H1 (cell line): ENCODE data around the gene PATE4. TPM values are rescaled to one million over a fixed set of nuclear protein-coding genes. Genes with fewer than 3 reads are reported as not detected.

Source experiments
- CTCF ChIA-PET: fragments of 300-600 bp; sonication (Branson Sonifier 250); formaldehyde crosslinking; loops from one replicate; lab custom pipeline; 2021; ENCODE audit not compliant: partially characterized antibody; lab: Charles Lee
- POLR2A ChIA-PET: fragments of 300-600 bp; sonication (Branson Sonifier 250); formaldehyde crosslinking; loops from one replicate; lab custom pipeline; 2021; ENCODE audit warnings: inconsistent platforms; ENCODE audit not compliant: partially characterized antibody; lab: Charles Lee
- DNase-seq, 2 experiments: peaks; one replicate each; pipeline versions ENCODE4 v3.0.0 to v3.0.0-alpha.2; 2010 to 2022; ENCODE audit warnings: low spot score in 2 of 2, low read depth in 1 of 2, mixed read lengths in 1 of 2
- FAIRE-seq: peaks from 2 replicates; lab custom pipeline; 2011; peaks lifted over from hg19 to GRCh38; lab: Jason Lieb, UNC
- H2AFZ ChIP-seq: 2 replicates; pipeline ENCODE4 v1.8.1; 2012; ENCODE audit warnings: low read length, inconsistent platforms
- H2AK5ac ChIP-seq: 2 replicates; pipeline ENCODE4 v1.6.1; 2013; ENCODE audit warnings: low read depth, low read length
- H2BK120ac ChIP-seq: replicated peaks from 2 replicates; pipeline ENCODE3; 2013; ENCODE audit warnings: low read depth, low read length, inconsistent platforms
- H2BK12ac ChIP-seq: 2 replicates; pipeline ENCODE4 v1.6.1; 2013; ENCODE audit warnings: low read depth, low read length
- H2BK15ac ChIP-seq: 2 replicates; pipeline ENCODE4 v1.6.1; 2013; ENCODE audit warnings: low read length
- H2BK20ac ChIP-seq: 2 replicates; pipeline ENCODE4 v1.6.1; 2013; ENCODE audit warnings: low read length
- H2BK5ac ChIP-seq: 2 replicates; pipeline ENCODE4 v1.6.1; 2013; ENCODE audit warnings: low read depth, low read length
- H3K14ac ChIP-seq: 2 replicates; pipeline ENCODE4 v1.6.1; 2013; ENCODE audit warnings: inconsistent platforms; ENCODE audit not compliant: insufficient read length
- H3K18ac ChIP-seq: 2 replicates; pipeline ENCODE4 v1.6.1; 2013; ENCODE audit warnings: low read length; ENCODE audit errors: extremely low read depth
- H3K23ac ChIP-seq: 2 replicates; pipeline ENCODE4 v1.6.1; 2013; ENCODE audit warnings: inconsistent platforms; ENCODE audit not compliant: insufficient read length
- H3K23me2 ChIP-seq: 2 replicates; pipeline ENCODE4 v1.6.1; 2013; ENCODE audit warnings: low read depth, low read length
- H3K27ac ChIP-seq: 2 replicates; pipeline ENCODE4 v1.6.1; 2011; ENCODE audit warnings: low read depth, low read length, inconsistent platforms
- H3K27me3 ChIP-seq, 4 experiments: replicated peaks in 1 of 4; 1 replicate in 1 of 4; 2 replicates in 3 of 4; pipeline versions ENCODE4 v1.6.1 to v1.8.1; 2011 to 2013; ENCODE audit warnings: low read length in 3 of 4, mild to moderate bottlenecking in 3 of 4, inconsistent platforms in 2 of 4, mixed read lengths in 2 of 4, moderate library complexity in 1 of 4; ENCODE audit not compliant: control insufficient read depth in 3 of 4, insufficient read depth in 3 of 4; ENCODE audit errors: extremely low read depth in 1 of 4
- H3K36me3 ChIP-seq, 4 experiments: 2 replicates each; pipeline versions ENCODE4 v1.6.1 to v1.8.1; 2011 to 2013; ENCODE audit warnings: mild to moderate bottlenecking in 4 of 4, low read length in 3 of 4, moderate library complexity in 2 of 4, control low read depth in 1 of 4, inconsistent platforms in 1 of 4; ENCODE audit not compliant: insufficient read depth in 4 of 4, control insufficient read depth in 2 of 4
- H3K4ac ChIP-seq: replicated peaks from 2 replicates; pipeline ENCODE3; 2013; ENCODE audit warnings: low read length, low read depth, mixed read lengths, inconsistent platforms; ENCODE audit not compliant: insufficient read length
- H3K4me1 ChIP-seq, 4 experiments: replicated peaks in 1 of 4; 1 replicate in 1 of 4; 2 replicates in 3 of 4; pipeline versions ENCODE4 v1.6.1 to v1.8.1; 2011 to 2013; ENCODE audit warnings: low read length in 3 of 4, inconsistent platforms in 2 of 4, mixed read lengths in 1 of 4; ENCODE audit not compliant: insufficient read depth in 4 of 4, control insufficient read depth in 3 of 4
- H3K4me2 ChIP-seq, 2 experiments: 2 replicates each; pipeline versions ENCODE4 v1.6.1 to v1.8.1; 2011 to 2013; ENCODE audit warnings: low read depth in 2 of 2, low read length in 2 of 2, control low read depth in 1 of 2, inconsistent platforms in 1 of 2, mild to moderate bottlenecking in 1 of 2; ENCODE audit not compliant: insufficient read depth in 1 of 2
- H3K4me3 ChIP-seq, 4 experiments: fragments of 200-600, 300-600 bp in 1 of 4; sonication (generic), shearing (Covaris generic), sonication (Bioruptor Twin) in 1 of 4; 2 replicates each; pipeline versions ENCODE4 v1.5.1 to v1.8.1; 2011 to 2016; ENCODE audit warnings: low read length in 4 of 4, low read depth in 3 of 4, control low read depth in 2 of 4, inconsistent platforms in 2 of 4, mild to moderate bottlenecking in 2 of 4, mixed read lengths in 1 of 4, moderate library complexity in 1 of 4; ENCODE audit not compliant: insufficient read depth in 2 of 4; ENCODE audit errors: extremely low read depth in 1 of 4
- H3K56ac ChIP-seq: replicated peaks from 2 replicates; pipeline ENCODE3; 2013; ENCODE audit warnings: low read depth, mild to moderate bottlenecking, mixed read lengths, low read length, inconsistent platforms; ENCODE audit not compliant: insufficient read length
- H3K79me1 ChIP-seq: 2 replicates; pipeline ENCODE4 v1.6.1; 2013; ENCODE audit warnings: low read depth, low read length, control low read depth
- H3K79me2 ChIP-seq, 2 experiments: 2 replicates each; pipeline versions ENCODE4 v1.6.1 to v1.8.1; 2012 to 2013; ENCODE audit warnings: low read length in 2 of 2, mild to moderate bottlenecking in 2 of 2, inconsistent platforms in 1 of 2; ENCODE audit not compliant: insufficient read depth in 2 of 2, control insufficient read depth in 1 of 2
- H3K9ac ChIP-seq, 4 experiments: replicated peaks in 1 of 4; 1 replicate in 1 of 4; 2 replicates in 3 of 4; pipeline versions ENCODE4 v1.6.1 to v1.8.1; 2011 to 2013; ENCODE audit warnings: low read depth in 3 of 4, low read length in 3 of 4, control low read depth in 2 of 4, mild to moderate bottlenecking in 2 of 4, moderate library complexity in 2 of 4, inconsistent platforms in 1 of 4; ENCODE audit errors: extremely low read depth in 1 of 4
- H3K9me3 ChIP-seq, 2 experiments: 2 replicates each; pipeline versions ENCODE4 v1.6.1 to v1.8.1; 2012 to 2013; ENCODE audit warnings: mild to moderate bottlenecking in 2 of 2, moderate library complexity in 2 of 2, control low read depth in 1 of 2, inconsistent platforms in 1 of 2, low read depth in 1 of 2, low read length in 1 of 2, mixed read lengths in 1 of 2; ENCODE audit not compliant: insufficient read depth in 2 of 2
- H4K20me1 ChIP-seq, 2 experiments: replicated peaks in 1 of 2; 2 replicates each; pipeline versions ENCODE3 to v1.8.1; 2011 to 2013; ENCODE audit warnings: inconsistent platforms in 2 of 2, low read length in 2 of 2, mild to moderate bottlenecking in 1 of 2; ENCODE audit not compliant: insufficient read depth in 2 of 2, control insufficient read depth in 1 of 2
- H4K5ac ChIP-seq: 2 replicates; pipeline ENCODE4 v1.6.1; 2013; ENCODE audit warnings: low read length, low read depth, mixed read lengths, inconsistent platforms; ENCODE audit not compliant: insufficient read length
- H4K8ac ChIP-seq: 2 replicates; pipeline ENCODE4 v1.8.0; 2013; ENCODE audit warnings: mild to moderate bottlenecking, moderate library complexity, low read length, inconsistent platforms; ENCODE audit not compliant: insufficient read depth; ENCODE audit errors: extremely low read depth
- H4K91ac ChIP-seq: replicated peaks from 2 replicates; pipeline ENCODE3; 2013; ENCODE audit warnings: low read length, mixed read lengths, inconsistent platforms; ENCODE audit not compliant: insufficient read length
- E2F6 ChIP-seq: IDR thresholded peaks from 2 replicates; pipeline ENCODE4 v1.6.1; 2012; ENCODE audit warnings: inconsistent platforms
- KDM1A ChIP-seq: fragments of 200-600, 300-600 bp; sonication (generic); IDR thresholded peaks from 2 replicates; pipeline ENCODE4 v1.7.1; 2016; ENCODE audit warnings: mild to moderate bottlenecking, low read length, borderline replicate concordance
- NANOG ChIP-seq: IDR thresholded peaks from 2 replicates; pipeline ENCODE4 v1.6.1; 2011; ENCODE audit warnings: low read length, low read depth, mild to moderate bottlenecking, inconsistent platforms; ENCODE audit not compliant: insufficient read depth, poor library complexity, severe bottlenecking
- RAD21 ChIP-seq, 2 experiments: IDR thresholded peaks in 1 of 2; conservative IDR thresholded peaks in 1 of 2; 2 replicates each; pipeline ENCODE4 v1.6.1; 2011; ENCODE audit warnings: low read depth in 2 of 2, low read length in 2 of 2, improper control_type of control experiment in 1 of 2, inconsistent platforms in 1 of 2, mild to moderate bottlenecking in 1 of 2, moderate library complexity in 1 of 2
- WGBS, 2 experiments: shearing (Covaris generic) in 1 of 2; methylation state at CpG; one replicate each; pipeline versions ENCODE4 v1.1.6 to v1.1.7; 2013 to 2015; ENCODE audit warnings: low lambda C conversion rate in 2 of 2, mixed read lengths in 2 of 2, inconsistent platforms in 1 of 2, low coverage in 1 of 2, missing lambda C conversion rate in 1 of 2; ENCODE audit not compliant: insufficient replicate concordance in 2 of 2, insufficient coverage in 1 of 2, insufficient read length in 1 of 2; ENCODE audit errors: extremely low coverage in 1 of 2, missing lambda C conversion rate in 1 of 2; 5-methylcytosine and 5-hydroxymethylcytosine counted together
- polyA plus RNA-seq, 7 experiments: library from polyadenylated mRNA; depleted of rRNA in 3 of 7; stranded (reverse) in 5 of 7; unstranded in 2 of 7; fragments of >200 nt in 5 of 7; fragments of 200-250 nt in 2 of 7; gene quantifications; 1 replicate in 5 of 7; 2 replicates in 1 of 7; 4 replicates in 1 of 7; pipeline versions ENCODE4 v1.2.1 to v1.2.3, GENCODE V29; 2011 to 2013; ENCODE audit warnings: missing spikeins in 2 of 7, mixed read lengths in 2 of 7
- total RNA-seq: library from RNA; stranded (reverse); fragmentation: NEBNext Ultra II Directional; extraction: Animal tissue kit (Norgen Biotek cat#: 25700); gene quantifications from 2 replicates; pipeline ENCODE4 v1.2.1, GENCODE V29; 2021

PATE4 gene
- total and polyA plus RNA-seq, 2 of the 8 experiments (the other 6 are each of a cell fraction or from before 2014, with no cell fraction given), result not detected

- Histone ChIP-seq H2BK15ac (no peak overlapping the region), H3K4me2 (no peak overlapping the region), H3K27ac (no peak overlapping the region), H4K8ac (no peak overlapping the region), H2BK20ac (no peak overlapping the region), H3K56ac (no peak overlapping the region), H3K14ac (no peak overlapping the region), H3K4me1 (no peaks in the 10 kb centered on the region; a peak in 1 of 7 replicates), H3K79me1 (no peaks in the 10 kb centered on the region), H3K27me3 (no peaks in the 10 kb centered on the region), H3K9me3 (peaks cover 0 to 2% of the 10 kb centered on the region in 2 experiments; a peak in 1 of 4 replicates), H2BK5ac (no peak overlapping the region), H3K23me2 (no peaks in the 10 kb centered on the region), H4K5ac (no peak overlapping the region), H3K9ac (no peak overlapping the region), H2AK5ac (no peak overlapping the region), H3K4me3 (no peak overlapping the region), H3K23ac (no peak overlapping the region), H2BK12ac (no peak overlapping the region), H3K36me3 (no peaks in the 10 kb centered on the region), H3K4ac (no peak overlapping the region), H4K20me1 (no peaks in the 10 kb centered on the region), H2BK120ac (no peak overlapping the region), H3K79me2 (no peaks in the 10 kb centered on the region), H2AFZ (no peak overlapping the region), H4K91ac (no peak overlapping the region), H3K18ac (no peak overlapping the region)
- CTCF ChIA-PET, result interaction anchor here (0.9 to 1.7 kb wide), 5 partner anchors 10 to 146 kb away, joined by 3 to 15 read pairs (median 3); no protein-coding TSS in a partner anchor
- WGBS, 2 experiments, result 78% methylated on average over 2 of the region's 2 CpGs; no CpG with 5 or more reads in 1 of the 2 experiments
- DNase-seq (no peak), FAIRE-seq (no peak)
- POLR2A ChIA-PET, result no interaction called here
- TF ChIP-seq NANOG (no peak), RAD21 (IDR thresholded peaks at IDR 0.05 in 1 of 2, conservative IDR thresholded peaks at IDR 0.05 in 1 of 2; ENCODE audit: low read depth in 2 of 2, low read length in 2 of 2) (peak; percentile 24 to 39; a peak in 2 of 4 replicates), KDM1A (no peak), E2F6 (no peak)
These were observed 36.4 kb downstream of the PATE4 start for GRCh38 chr11:125869521-125869920.
